OCI-LY1 (cell line): ENCODE results near the gene SDCCAG8.

Source experiments
- EZH2 ChIP-seq: fragments of 200-600 bp; sonication (generic), shearing (Covaris generic); IDR thresholded peaks from 2 replicates; pipeline ENCODE4 v1.8.0; 2017; ENCODE audit warnings: borderline replicate concordance, mixed run types, mild to moderate bottlenecking, antibody characterized with exemption, low read length, moderate library complexity, mixed read lengths
- TF ChIP-seq, protein P1 (sequence below): fragments of 200-600 bp; sonication (generic), shearing (Covaris generic); IDR thresholded peaks from 2 replicates; pipeline ENCODE4 v1.5.1; 2017; ENCODE audit warnings: mild to moderate bottlenecking, antibody characterized with exemption, low read length, moderate library complexity, mixed read lengths

DNA sequence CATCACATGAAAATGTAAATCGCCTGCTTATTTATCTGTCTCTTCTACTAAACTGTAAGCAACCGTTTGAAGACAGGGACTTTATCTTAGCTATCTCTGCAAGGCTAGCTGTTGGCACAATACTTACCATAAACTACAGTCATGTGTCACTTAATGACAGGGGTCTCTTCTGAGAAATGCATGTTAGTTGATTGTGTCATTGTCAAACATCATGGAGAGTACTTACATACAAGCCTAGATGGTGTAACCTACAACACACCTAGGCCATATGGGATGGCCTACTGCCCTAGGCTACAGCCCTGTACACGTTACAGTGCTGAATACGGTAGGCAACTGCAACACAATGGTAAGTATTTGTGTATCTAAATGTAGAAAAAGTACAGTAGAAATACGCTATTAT is 267.9 kb downstream of the SDCCAG8 start:
- TF ChIP-seq, protein P1, sequence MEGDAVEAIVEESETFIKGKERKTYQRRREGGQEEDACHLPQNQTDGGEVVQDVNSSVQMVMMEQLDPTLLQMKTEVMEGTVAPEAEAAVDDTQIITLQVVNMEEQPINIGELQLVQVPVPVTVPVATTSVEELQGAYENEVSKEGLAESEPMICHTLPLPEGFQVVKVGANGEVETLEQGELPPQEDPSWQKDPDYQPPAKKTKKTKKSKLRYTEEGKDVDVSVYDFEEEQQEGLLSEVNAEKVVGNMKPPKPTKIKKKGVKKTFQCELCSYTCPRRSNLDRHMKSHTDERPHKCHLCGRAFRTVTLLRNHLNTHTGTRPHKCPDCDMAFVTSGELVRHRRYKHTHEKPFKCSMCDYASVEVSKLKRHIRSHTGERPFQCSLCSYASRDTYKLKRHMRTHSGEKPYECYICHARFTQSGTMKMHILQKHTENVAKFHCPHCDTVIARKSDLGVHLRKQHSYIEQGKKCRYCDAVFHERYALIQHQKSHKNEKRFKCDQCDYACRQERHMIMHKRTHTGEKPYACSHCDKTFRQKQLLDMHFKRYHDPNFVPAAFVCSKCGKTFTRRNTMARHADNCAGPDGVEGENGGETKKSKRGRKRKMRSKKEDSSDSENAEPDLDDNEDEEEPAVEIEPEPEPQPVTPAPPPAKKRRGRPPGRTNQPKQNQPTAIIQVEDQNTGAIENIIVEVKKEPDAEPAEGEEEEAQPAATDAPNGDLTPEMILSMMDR, result no peak
- no peak for TF ChIP-seq EZH2
